Smooth muscle cell of the brain vasculature (primary cell): ENCODE results near the gene RBM20.
"Not testable (repeated sequence)": the region's sequence is repeated elsewhere in the genome, so short reads cannot be mapped to it uniquely, and the experiment has no call there.

Experiments
- DNase-seq: peaks from one replicate; pipeline ENCODE4 v3.0.0-alpha.2; 2012; ENCODE audit warnings: low read depth, low spot score

RBM20 gene

GRCh38 chr10:110648692-110649346, 4.7 kb downstream of the RBM20 start:
- no peak for DNase-seq

- DNase-seq: no peak
Observed at GRCh38 chr10:110649347-110650264, 5.5 kb downstream of the RBM20 start.

DNA sequence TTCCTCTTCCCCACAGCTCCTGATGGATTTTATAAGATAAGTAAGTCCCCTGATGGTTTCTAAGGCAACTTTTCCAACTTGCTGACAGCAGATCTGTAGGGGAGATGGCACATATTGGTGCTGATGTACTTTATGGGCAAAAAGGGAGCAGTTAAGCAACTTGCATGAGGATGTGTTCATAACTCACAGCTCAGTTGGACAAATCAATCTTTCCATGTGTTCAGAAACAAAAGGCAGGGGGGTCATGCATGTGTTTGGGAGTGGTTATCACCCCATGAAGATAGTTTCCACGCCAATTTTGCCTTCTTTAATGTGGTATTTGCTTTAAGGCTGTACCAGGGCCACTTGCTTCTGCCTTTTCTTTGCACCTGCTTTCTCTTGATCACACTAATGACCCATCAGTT, 6.1 kb downstream of the RBM20 start:
- no peak for DNase-seq

- no peak for DNase-seq
Observed at GRCh38 chr10:110651044-110651958, 7.2 kb downstream of the RBM20 start.

DNA sequence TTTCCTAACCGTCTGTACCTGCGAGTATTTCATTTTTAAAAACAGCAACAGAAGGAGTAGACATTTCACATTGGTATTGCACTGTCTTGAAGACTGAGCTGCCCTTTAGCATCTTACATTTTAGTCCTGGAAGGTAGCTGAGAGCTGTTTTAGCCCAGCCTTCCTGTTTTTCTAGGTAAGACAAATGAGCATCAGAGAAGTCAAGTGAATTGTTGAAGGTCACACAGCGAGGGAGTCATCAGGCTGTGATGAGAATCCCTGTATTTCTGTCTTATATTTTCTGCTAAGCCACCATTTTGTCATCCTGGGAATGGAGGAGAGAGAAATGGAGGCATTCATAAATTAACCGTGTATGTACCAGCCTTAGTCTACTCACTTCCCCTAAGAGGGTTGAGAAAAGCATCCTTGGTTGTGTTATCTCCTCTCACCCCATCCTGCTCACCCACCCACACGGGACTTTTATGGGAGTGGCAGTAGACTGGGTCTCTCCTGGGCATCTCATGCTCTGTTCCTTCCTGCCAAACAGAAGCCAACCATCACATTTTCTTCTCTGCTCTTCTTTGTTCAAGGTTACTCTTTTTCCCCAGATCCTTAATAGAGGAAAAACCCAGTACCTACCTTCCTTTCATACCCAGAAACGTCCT, 8.5 kb downstream of the RBM20 start:
- DNase-seq: no peak

DNA sequence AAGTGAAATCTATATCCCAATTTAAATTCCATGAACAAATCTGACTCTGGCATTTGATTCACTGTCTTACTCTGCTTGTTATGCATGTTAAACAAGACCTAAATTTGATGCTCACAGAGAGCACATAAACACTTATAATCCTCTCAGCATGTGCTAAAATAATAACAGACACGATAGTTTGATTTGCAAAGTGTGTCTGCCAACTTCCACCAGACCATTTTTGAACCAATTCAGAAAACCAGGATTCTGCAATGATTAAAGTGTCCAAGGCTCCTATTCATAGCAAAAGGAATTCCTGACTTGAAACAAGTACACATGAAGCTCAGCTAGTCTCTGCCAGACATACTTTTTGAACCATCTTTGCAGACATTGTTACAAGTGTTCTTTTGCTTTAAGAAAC, 11.2 kb downstream of the RBM20 start:
- no peak for DNase-seq

DNA sequence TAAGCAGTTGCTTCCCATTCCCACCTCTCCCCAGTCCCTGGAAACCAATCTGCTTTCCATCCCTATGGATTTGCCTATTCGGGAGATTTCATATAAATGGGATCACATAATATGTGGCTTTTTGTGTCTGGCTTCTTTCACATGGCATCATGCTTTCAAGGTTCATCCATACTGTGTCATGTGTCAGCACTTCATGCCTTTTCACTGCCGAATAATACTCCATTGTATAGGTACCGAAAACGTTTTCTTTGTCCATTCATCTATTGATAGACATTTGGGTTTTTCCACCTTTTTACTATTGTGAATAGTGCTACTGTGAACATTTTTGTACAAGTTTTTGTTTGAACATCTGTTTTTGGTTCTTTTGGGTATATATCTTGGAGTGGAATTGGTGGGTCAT, 12.5 kb downstream of the RBM20 start:
- DNase-seq: no peak

DNA sequence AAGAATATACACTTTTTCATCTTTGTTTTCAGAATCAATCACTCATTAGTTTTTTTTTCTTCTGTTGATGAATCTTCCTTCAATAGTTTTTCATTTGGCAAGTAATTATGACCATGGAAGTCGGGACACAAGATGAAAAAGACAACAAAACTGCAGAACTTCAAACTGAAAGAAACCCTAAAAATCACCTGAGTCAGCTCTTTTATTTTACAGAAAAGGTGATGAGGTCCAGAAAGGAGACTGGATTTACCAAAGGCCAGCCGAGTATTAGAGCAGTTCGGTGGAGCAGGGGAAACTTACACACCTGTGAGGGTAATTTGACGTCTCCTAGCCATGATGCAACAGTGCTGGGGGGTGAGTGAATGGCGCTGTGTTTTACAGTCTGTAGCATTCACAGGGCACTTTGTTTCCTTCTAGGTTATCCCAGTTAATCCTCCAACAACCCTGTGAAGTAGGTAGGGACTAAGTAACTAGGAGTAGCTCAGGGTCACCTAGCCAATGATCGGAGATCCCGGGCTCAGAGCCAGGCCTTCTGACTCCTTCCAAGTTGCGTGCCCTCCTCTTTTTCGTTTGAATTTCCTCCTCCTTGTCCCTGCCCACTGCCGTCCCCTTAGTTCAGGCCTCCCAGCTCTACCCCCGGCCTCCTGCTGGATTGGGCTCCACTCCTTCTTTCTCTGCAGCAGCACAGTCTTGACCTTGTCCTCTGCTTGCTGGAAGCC, 14.0 kb downstream of the RBM20 start:
- DNase-seq: no peak

DNA sequence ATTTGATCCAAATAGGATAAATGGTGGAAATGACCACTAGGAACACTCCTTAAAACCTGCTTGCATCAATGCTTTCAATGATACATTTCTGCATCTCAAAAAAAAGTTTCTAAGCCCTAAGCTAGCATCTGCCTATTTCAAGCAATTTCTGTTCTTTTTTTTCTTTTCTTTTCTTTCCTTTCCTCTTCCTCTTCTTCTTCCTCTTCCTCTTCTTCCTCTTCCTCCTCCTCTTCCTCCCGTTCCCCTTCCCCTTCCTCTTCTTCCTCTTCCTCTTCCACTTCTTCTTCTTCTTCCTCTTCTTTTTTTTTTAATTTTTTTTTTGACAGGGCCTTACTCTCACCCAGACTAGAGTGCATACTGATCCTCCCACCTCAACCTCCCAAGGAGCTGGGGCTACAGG, 15.4 kb downstream of the RBM20 start:
- no peak for DNase-seq

- DNase-seq: not testable (repeated sequence)
Observed at GRCh38 chr10:110660289-110660688, 16.2 kb downstream of the RBM20 start.

DNA sequence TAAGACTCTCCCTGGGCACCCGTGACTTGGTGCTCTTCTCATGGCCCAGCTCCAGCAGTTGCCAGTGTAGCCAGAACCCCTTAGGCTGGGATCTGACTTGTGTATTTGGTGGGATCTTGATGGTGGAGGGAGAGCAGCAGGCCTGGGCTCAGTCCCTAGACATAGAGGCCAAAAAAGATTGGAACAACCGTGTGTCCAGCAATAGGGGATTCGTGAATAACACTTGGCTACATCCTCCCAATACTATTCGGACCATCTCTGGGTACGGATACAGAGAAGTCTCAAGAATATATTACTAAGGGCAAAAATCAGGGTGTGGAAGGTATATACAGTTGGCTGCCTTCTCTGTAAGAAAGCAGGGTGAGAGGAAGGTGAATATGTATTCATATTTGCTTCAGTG, 17.2 kb downstream of the RBM20 start:
- DNase-seq: no peak

GRCh38 chr10:110664483-110665420, 20.6 kb downstream of the RBM20 start:
- DNase-seq: no peak

GRCh38 chr10:110666259-110666658, 22.1 kb downstream of the RBM20 start:
- DNase-seq: not testable (repeated sequence)

DNA sequence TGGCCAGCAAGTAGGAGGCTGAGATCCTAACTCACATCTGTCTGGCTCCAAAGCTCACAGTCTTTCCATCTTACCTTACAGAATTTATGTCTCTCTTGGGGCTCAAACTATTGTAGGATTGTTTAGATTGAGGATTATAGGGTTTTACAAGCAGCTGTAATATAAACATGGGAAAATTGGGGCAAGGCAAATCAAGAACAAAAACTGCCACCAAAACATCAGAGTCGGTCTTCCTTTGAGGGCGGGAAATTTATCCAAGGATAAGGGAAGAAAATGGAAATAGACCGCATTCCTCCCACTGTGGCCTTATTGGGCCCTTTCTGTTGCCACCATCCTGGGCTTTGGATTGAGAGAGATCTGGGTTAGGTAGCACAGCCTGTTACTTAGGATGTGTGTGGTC, 22.5 kb downstream of the RBM20 start:
- no peak for DNase-seq

DNA sequence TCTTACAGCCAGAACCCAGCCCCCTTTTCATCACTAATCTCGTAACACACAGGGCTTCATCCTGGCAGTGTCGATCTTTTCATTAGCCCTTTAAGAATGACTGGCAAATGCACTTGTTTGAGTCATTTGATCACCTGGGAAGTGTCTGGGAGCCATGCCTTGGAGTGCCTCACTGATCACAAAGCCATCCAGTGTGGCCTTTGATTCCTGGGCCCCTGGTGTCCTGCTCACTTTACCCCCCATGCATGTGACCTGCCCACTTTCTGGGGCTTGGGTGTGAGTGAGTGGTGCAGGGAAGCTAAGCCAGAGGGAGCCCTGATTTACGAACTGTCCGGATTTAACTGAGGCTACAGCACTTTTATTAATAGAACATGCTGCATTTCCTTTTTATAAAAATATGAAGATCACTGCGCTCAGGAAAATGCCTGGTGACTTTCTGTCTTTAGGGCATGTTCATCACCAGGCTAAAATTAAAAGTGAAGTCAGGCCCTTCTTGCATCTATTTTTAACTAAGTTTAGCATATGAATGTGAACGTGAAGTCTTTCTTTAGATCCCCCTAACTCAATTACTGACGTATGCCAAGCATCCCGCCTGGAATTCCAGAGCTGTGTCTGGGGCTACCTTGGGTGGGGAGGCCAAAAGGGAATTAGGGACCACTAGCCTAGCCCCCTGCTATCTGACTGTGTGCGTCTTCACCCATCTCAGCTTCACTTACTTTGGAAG, 23.6 kb downstream of the RBM20 start:
- DNase-seq: no peak

GRCh38 chr10:110668443-110668842, 24.3 kb downstream of the RBM20 start:
- DNase-seq: no peak

DNA sequence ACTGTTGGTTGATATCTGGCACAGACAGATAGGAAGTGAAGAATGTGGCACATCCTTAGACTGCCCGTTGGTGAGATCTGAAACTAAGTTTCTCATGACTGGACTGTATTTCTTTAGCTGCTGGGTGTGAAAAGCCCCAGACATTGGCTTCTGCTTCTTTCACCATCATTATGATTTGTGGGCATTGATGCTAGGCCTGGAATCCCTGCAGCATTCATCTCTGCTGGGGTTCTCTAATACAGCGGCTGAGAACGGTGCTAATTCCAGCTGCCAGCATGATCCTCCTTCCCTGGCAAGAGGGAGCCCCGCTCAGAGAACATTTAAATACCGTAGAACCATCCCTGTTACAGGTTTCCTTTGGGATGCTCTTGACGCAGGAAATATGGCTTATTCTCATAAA, 26.2 kb downstream of the RBM20 start:
- DNase-seq: no peak

- DNase-seq: no peak
Observed at GRCh38 chr10:110671788-110672579, 27.8 kb downstream of the RBM20 start.
